Stimulated activated CD4-positive, alpha-beta T cell treated with anti-CD3 and anti-CD28 coated beads, Interleukin-15, amount 100 ng/mL, for 1 hour (primary cell): ENCODE measurements around the gene KCNJ8.
"Not testable (repeated sequence)": the region's sequence is repeated elsewhere in the genome, so short reads cannot be mapped to it uniquely, and the experiment has no call there.

Experiments
- DNase-seq, 2 donors: peaks; one replicate each; pipeline ENCODE4 v3.0.0-alpha.2; 2020; ENCODE audit warnings: low read depth in 1 of 2, low spot score in 1 of 2

The KCNJ8 gene

GRCh38 chr12:21786041-21786531, 11.6 kb upstream of the KCNJ8 start:
- DNase-seq, result no peak

- DNase-seq, result not testable (repeated sequence)
Measured at GRCh38 chr12:21782723-21783122, 8.2 kb upstream of the KCNJ8 start.

DNA sequence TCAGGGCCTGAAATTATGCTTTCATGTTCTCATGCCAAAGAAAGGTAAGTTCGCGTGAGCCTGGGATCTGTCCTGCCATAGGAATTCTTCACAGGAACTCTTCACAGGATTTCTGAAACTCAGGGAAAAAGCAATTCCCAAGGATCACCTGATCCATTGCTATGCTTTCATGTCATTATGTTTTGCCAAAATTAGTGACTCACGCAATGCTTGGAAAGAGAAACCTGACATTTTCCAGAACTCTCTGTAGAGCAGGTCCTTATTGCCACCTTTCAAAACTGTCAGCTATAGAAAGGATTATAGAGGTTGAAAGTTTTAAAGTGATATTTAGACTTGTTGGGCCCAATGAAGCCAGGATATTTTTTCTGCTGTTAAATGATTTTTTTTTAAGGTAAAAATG, 6.3 kb upstream of the KCNJ8 start:
- no peak for DNase-seq

GRCh38 chr12:21776175-21776574, 1.7 kb upstream of the KCNJ8 start:
- no peak for DNase-seq

- no peak for DNase-seq
Measured at GRCh38 chr12:21775133-21775820, 771 bp upstream of the KCNJ8 start.

- DNase-seq, result no peak
Measured at GRCh38 chr12:21773806-21774205, 700 bp downstream of the KCNJ8 start.

DNA sequence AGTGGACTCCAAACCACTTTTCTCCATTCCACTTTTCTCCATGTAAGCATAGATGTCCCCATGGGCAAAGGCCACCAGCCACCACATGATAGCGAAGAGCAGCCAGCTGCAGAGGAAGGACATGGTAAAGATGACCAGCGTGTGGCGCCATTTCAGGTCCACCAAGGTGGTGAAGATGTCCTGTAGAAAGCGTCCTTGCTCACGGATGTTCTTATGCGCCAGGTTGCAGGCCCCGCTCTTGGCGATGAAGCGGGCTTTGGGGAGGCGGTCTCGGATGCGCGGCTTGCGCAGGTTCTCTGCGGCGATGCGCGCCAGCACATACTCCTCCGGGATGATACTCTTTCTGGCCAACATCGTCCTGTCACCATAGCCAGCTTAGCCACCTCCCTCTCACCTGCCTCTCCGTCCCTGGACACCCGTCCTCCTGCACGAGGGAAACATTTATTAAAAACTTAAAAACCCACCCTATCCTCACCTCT, 1.2 kb downstream of the KCNJ8 start:
- DNase-seq, result no peak

GRCh38 chr12:21771311-21771710, 3.2 kb downstream of the KCNJ8 start:
- DNase-seq, result no peak

DNA sequence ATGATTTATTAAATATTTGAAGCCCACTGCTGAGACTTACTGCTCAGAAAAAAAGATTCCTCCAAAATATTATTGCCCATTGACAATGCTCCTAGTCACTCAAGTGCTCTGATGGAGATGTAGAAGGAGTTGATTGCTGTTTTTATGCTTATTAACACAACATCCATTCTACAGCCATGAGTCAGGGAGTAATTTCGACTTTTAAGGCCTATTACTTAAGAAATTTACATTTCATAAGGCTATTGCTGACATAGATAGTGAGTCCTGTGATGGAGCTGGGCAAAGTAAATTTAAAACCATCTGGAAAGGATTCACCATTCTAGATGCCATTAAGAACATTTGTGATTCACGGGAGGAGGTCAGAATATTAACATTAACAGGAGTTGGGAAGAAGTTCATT, 5.2 kb downstream of the KCNJ8 start:
- no peak for DNase-seq

- DNase-seq, result no peak
Measured at GRCh38 chr12:21766403-21766802, 8.1 kb downstream of the KCNJ8 start.

DNA sequence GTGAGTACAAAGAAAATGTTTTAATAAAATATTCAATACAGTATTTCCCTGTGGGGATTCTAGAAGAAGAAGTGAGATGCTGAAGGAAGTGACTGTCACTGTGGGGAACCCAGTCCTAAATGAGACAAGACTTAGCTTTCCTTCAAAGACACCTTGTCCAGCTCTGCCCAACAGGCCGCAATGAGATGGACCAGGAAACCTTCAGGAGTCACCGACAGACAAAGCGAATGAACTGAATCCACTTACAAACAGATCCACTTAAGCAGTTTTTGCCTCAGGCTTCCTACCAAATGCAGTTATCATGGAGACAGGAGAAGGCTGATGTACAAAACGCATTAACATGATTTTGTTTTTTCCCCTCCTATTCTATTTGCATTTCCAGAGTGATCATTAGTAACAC, 9.6 kb downstream of the KCNJ8 start:
- DNase-seq, result no peak

- no peak for DNase-seq
Measured at GRCh38 chr12:21764065-21764464, 10.4 kb downstream of the KCNJ8 start.

- DNase-seq, result no peak
Measured at GRCh38 chr12:21763531-21763930, 11.0 kb downstream of the KCNJ8 start.

GRCh38 chr12:21759737-21760136, 14.8 kb downstream of the KCNJ8 start:
- DNase-seq, result no peak

DNA sequence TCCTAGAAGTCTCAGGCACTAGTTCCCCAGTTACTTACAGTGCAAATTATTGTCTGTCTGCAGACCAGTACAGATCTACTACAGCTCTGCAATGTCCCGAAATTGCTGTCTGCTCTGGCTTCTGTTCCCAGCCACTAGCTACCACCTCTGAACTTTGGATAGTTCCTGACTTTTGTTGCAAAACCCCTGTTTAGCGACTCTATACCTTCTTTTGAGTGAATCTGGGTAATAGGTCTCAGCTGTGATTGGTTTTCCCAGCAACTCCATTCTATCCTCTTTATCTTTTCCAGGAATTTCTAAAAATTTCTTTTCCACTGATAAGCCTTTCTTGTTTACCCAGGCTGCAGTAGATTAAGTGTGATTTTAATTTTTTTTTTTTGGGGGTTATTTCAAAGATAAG, 16.8 kb downstream of the KCNJ8 start:
- DNase-seq, result no peak

- no peak for DNase-seq
Measured at GRCh38 chr12:21756699-21757098, 17.8 kb downstream of the KCNJ8 start.

GRCh38 chr12:21751517-21751916, 23.0 kb downstream of the KCNJ8 start:
- no peak for DNase-seq

DNA sequence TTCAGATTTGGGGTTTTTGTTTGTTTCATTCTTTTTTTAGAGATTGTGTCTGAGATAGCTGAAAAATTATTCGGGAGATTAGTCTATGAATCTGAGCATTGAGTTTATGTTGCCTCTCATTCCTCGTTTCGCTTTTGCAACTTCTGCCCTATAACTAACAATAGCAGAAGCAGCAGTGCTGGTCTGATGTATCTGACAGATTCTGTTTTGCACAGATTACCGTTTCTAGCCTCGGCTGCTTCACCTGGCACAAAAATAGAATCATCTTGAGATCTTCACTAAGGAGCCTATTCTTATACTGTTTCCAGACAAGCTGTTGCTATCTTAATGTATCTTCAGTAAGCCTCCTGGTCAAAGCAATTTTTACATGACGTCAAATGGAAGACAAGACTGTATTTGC, 29.2 kb downstream of the KCNJ8 start:
- DNase-seq, result no peak

- no peak for DNase-seq
Measured at GRCh38 chr12:21731144-21731543, 43.4 kb downstream of the KCNJ8 start.

DNA sequence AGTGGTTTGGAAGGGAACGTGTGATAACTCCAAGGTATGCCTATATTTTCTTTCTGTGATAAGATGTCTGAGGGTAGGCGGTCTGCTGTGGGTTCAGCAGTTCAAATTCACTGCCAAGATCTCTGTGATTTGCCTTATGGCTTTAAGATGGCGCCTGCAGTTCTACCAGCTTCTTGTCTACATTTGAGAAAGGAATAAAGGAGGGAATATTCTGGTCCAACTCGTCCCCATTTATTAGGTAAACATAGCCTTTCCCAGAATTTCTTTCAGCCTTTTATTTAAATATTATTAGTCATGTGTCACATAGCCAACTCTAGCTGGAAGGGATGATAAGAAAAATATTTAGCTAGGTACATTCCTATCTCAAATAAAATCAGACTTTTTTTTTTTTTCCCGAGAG, 48.8 kb downstream of the KCNJ8 start:
- no peak for DNase-seq

DNA sequence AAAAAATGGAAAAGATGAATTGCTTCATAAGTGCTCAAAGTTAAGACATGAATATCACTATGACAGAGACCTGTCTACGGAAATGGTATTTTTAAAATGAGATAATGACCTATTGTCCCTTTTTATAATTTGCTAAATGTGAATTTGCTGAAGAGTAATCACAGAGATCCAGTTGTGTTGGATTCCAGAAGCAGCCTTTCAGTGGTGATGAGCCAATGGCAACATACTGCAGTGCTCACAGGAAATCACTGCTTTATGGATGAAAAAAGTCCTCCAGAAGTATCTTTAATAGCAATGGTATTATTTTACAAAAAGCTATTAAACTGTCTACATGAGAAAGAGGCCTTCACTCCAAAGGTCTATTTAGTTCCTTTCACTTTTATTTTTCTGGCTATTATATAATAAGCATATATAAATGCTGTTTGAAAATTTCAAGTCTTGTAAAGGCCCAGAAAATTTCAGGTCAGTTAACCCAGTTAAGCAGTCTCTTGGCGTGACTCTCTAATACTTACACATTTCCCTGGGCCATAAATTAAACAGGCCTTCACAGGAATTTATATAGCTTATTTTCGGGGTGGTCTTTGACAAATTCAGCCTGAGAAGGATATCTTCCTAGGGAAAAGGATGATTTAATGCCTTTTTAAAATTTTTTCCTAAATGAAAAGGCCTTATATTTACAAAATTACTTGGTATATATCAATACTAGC, 55.4 kb downstream of the KCNJ8 start:
- DNase-seq, result no peak

GRCh38 chr12:21718403-21718802, 56.1 kb downstream of the KCNJ8 start:
- no peak for DNase-seq

GRCh38 chr12:21717767-21718166, 56.7 kb downstream of the KCNJ8 start:
- no peak for DNase-seq
